GM21381 (cell line): ENCODE measurements around the gene DPH7.
"Not testable (repeated sequence)": the region's sequence is repeated elsewhere in the genome, so short reads cannot be mapped to it uniquely, and the experiment has no call there.

Experiments
- ATAC-seq: cut with Tn5 transposase; IDR thresholded peaks from one replicate; pipeline ENCODE4 v1.9.1; 2021; ENCODE audit warnings: mild to moderate bottlenecking, moderate library complexity; ENCODE audit not compliant: unreplicated experiment

The DPH7 gene

DNA sequence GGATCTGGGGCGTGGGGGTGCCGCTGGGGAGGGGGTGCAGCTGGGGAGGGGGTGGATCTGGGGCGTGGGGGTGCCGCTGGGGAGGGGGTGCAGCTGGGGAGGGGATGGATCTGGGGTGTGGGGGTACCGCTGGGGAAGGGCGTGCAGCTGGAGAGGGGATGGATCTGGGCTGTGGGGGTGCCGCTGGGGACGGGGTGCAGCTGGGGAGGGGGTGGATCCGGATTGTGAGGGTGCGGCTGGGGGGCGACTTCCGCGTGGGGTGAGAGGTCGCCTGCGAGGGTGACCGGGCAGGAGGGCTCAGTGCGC is 27.8 kb downstream of the DPH7 start:
- not testable (repeated sequence) for ATAC-seq

DNA sequence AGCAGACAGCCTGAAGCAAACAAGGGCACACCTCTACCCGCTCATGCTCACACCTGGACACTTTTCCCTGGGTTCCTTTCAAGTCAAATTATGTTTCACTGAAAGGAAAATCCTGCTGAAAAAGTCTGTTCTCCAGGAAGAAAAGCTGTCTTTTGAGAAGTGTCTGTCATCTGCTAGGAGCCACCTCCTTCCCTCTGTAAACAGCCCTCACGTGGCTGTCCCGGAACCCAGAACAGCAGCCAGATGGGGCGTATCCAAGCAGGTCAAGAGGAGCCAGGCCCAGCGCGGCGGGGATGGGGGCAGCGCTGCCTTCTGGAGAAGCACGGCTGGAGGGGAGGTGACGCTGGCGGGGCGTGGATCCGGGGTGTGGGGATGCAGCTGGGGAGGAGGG is 28.5 kb downstream of the DPH7 start, which contains the start of gene PNPLA7:
Gene PNPLA7 (minus strand): TSS at position 172 of the 391 bp plus-strand sequence. CDS start 205 bp downstream, outside the sequence.
- ATAC-seq: no peak

DNA sequence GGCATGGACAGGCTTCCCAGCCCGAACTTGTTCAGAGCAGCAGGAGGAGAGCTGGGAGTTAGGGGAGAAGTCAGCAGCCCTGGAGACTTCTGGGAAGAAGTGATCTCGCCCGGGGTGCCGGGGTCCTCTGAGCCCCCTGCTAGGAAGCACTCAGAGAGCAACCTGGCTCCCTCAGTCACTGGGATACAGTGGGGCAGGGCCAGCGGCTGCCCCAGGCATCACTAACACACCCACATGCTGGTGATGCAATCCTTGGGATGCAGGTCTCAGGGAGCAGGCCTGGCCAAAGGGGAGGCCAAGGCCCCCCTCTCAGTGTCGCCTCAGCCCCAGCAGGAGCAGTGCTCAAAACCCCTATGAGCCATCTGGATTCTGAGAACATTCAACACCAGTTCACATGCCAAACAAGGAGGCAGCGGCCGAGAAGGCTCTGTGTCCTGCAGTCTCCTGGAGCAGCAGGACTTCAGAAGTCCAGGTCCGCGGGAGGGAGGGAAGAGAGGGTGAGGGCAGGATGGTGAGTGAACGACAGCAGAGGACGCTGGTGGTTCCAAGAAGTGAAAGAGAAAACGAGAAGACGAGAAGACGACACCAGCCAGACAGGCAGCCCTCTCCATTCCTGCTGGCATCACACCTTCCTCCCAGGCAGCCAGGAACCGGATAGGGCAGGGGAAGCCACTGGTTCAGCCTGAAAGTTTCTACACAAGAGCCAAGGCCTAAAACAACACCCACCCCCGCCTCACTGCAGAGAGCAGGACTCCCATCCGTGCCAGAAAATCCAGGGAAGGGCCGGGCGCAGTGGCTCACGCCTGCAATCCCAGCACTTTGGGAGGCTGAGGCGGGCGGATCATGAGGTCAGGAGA is 30.8 kb downstream of the DPH7 start:
- no peak for ATAC-seq

DNA sequence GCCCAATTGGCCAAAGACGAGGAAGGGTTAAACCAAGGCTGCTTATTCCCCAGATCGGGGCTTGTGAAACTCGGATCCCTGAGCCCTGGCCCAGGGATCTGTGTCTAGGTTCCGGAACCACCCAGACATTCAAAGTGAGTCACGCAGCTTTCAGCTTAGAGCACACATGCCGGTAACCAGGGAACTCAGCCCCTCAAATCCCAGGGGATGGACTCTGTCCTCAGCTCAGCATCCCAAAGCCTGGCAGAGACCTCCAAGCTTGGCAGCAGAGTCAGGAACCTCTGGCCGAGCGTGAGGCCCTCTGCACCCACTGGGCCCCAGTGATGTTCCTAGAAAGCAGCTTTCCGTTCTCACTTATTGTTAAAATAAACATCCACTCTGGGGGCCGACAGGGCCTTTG is 33.6 kb downstream of the DPH7 start:
- no peak for ATAC-seq

DNA sequence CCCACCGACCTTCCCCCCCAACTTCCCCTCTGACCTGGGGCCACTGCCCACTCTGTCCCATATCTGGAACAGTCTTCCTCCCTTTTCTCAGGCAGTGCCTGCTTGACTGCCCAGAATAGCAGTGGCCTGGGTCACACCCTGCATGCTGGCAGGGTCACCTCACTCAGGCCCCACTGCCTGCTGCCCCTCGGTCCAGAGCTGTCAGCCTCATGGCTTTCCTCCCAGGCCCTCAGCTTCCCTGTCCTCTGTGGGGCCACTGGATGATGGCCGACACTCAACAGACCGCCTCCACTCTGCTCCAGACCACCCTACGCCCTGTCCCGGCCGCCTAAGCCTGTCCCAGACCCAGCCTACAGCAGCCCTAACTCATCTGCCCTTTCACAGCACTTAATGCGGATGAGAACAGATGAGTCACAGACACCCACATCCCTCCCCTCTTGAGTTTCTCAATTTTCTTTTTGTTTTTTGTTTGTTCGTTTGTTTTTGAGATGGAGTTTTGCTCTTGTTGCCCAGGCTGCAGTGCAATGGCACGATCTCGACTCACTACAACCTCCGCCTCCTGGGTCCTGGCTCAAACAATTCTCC is 34.5 kb downstream of the DPH7 start:
- ATAC-seq: no peak

DNA sequence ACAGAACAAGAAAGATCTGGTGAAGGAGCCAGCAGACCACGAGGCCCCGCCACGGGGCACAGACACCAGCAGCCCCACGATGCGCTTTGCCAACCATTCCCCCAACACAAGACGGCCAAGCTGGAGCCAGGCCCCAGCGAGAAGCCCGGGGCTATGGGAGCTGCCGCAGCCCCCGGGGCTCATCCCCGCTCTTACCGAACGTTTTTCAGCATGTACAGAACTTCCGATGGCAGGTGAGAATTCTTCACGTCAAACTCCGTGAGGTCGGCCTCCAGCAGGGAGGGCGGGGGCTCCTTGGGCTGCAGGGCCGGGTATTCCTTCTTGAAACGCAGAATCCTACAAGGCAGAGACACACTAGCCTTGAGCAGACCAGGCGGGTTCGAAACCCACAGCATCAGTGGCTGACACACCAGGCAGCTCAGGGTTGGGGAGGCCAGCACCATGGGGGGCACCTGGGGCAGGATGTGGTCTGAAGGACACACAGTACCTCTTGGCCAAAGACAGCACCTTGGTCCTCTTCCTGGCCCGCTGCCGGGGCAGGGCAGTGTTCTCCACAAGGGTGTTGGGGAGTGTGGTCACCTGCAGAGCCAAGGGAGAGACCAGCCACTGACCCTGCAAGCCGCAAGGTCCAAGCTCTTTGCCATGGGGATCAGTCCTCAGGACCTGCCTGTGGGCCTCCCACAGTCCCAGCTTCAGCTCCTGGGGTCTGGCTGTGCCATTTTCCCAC is 35.3 kb downstream of the DPH7 start:
- no peak for ATAC-seq

DNA sequence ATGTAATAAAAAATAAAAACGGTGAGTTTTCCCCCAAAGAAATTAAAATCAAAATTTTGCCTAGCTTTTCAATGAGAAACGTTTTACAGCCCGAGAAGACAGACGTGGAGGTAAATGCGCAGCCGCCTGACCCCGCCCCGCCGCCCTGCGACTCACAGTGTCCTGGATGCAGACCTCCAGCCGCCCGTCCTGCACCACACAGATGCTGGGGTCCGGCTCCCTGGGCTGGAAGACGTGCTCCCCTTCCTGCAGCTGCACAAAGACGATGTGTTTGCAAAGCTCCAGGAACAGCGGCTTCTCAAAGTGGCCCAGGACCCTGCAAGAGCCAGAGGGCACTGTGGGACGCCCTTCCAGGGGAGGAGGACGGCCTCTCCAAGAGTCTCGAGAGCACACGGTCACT is 36.2 kb downstream of the DPH7 start:
- no peak for ATAC-seq

DNA sequence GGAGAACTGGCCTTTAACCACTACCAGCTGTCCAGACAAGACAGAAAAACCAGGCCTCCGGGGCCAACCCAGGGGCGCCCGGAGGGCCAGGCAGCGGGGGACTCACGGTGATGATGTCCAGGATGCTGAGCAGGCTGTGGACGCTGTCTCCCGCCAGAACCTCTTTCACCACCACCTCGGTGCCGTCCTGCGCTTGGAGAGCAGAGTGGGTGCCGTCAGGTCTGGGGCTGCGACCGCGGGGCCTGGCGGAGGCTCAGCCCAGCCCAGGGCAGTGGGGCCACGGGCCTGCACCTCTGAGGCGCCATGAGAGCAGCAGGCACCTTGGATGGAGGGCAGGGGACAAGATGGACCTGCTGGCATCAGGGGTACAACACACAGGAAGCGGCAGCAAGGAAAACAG is 38.2 kb downstream of the DPH7 start:
- no peak for ATAC-seq

DNA sequence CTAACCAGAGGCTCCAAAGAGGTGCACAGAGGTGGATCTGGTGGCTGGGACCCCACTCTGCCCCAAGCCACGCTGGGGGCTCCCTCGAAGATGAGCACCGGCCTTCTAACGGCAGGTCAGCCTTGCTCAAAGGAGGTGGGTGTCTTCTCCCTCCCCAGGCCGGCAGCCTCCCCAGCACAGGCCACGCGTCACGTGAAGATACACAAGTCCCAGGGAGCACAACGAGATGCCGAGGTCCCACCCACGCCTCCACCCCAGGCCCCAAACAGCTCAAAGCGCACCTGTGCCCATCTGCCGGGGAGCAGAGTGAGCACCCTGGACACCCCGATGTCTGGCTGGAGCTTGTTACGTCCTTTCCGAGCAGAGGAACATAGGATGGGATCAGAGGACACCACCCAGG is 40.7 kb downstream of the DPH7 start:
- no peak for ATAC-seq

DNA sequence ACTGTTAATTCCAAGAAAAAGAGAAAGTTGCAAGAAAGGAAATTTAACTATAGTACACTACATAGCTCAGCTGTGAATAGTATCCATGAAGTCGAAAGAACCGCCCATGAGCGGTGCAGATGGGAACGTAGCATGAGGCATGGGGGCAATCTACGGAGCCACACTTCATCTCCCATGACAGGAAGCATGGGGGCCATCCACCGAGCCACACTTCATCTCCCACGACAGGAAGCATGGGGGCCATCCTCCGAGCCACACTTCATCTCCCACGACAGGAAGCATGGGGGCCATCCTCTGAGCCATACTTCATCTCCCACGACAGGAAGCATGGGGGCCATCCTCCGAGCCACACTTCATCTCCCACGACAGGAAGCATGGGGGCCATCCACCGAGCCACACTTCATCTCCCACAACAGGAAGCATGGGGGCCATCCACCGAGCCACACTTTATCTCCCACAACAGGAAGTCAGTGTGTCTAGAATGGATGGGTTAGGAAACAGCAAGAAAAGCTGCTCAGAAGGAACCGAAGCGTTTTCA is 42.1 kb downstream of the DPH7 start:
- not testable (repeated sequence) for ATAC-seq

DNA sequence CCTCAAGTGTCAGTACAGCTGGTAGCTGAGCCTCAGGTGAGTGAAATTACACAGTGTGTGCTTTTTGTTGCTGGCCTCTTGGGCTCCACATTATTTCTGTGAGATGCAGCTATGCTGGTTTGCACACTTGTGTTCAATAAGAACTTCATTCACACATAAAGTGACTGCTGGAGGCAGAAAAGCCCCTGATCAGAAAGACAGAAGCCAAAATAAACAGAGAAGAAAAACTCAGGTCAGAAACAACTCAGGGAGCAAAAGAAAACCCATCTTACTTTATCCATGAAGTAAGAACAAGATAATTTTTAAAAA is 43.7 kb downstream of the DPH7 start:
- ATAC-seq: no peak

DNA sequence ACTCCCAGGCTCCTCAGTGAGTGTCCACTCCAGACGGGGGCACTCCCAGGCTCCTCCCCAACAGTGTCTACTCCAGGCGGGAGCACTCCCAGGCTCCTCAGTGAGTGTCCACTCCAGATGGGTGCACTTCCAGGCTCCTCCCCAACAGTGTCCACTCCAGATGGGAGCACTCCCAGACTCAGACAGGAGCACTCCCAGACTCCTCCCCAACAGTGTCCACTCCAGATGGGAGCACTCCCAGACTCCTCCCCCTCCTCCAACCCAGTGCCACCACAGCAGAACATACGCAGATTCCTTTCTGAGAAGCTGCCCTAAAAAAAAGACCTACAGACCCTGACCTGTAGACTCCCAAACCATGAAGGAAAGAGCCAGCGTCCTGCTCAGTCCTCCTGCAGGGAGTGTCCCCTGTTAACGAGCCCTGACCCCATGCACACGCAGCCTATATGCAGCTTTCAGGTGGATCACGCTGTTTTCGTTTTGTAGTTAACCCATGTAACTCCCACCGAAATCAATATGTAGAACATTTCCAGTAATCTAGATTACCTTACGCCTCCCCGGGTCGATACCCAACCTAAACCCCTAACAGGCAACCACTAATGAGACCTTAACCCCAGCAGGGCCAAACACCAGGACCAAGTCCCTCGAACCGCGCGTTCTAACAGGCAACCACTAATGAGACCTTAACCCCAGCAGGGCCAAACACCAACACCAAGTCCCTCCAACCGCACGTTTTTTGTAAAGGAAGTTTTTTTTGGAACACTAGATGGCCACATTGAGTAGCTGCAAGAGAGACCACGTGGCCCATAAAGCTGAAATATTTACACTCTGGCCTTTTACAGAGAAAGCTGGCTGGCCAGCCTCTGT is 44.2 kb downstream of the DPH7 start:
- no peak for ATAC-seq

DNA sequence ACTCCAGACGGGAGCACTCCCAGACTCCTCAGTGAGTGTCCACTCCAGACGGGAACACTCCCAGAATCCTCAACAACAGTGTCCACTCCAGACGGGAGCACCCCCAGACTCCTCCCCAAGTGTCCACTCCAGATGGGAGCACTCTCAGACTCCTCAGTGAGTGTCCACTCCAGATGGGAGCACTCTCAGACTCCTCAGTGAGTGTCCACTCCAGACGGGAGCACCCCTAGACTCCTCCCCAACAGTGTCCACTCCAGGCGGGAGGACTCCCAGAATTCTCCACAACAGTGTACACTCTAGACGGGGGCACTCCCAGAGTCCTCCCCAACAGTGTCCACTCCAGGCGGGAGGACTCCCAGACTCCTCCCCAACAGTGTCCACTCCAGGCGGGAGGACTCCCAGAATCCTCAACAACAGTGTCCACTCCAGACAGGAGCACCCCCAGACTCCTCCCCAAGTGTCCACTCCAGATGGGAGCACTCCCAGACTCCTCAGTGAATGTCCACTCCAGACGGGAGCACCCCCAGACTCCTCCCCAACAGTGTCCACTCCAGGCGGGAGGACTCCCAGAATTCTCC is 45.7 kb downstream of the DPH7 start:
- not testable (repeated sequence) for ATAC-seq

DNA sequence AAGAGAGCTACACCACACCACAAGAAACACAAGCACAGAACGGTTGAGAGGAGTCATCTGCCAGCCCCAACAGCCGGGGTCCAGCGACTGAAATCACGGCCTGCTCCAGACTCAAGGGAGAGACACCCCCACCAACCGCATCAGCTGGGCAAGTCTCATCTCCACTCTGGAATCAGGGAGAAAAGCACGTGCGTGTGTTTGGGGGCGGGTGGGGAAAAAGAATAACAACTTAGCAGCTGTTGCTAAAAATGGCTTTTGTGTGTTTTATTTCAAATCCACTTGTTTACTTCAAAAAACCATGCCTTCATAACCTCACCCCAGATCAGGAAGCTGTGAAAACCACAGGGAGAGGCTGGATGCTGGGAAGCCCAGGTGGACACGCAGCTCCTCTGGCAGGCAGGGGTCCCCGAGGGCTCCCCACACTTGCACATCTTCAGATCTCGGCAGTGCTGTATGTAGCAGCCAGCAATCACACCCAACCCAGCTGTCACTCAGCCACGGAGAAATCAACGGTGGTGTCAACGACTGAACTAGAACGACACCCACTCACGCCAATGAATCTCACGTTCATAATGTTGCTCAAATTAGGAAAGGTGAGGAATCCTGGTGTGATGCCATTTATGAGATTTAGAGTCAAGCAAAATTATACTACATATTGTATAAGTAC is 47.5 kb downstream of the DPH7 start:
- ATAC-seq: no peak

DNA sequence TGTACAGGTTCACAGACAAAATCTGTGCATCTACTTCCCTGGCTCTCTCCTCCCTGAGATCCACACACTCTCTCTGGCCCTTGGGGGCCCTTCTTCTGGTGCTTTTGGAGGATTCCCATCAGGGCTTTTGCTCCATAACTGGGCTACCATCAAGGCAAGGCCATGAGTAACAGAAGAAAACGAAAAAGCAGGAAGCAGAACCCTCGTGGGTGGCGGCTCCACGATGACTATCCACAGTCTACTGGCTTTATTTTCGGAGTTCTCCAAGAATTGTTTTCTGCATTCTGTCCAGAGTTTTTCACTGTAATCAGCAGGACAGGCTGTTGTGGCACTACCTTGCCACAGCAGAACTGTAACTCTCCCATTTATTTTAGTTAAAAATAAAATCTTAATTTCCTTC is 48.4 kb downstream of the DPH7 start:
- ATAC-seq: no peak

DNA sequence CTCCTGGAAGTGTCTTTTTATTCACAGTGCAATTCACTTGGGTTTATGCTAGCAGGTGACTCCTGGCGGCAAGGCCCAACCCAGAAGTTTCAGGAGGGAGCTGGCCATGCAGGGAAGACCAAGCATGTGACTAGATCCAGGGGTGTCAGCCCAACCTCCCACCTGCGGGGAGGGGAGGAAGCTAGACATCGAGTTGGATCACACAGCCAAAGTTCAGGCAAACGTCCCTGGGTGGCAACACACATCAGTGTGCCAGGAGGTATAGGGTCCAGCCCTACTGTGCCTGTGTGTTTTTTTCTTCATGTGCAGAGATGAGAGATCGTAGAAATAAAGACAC is 53.8 kb downstream of the DPH7 start:
- ATAC-seq: no peak

DNA sequence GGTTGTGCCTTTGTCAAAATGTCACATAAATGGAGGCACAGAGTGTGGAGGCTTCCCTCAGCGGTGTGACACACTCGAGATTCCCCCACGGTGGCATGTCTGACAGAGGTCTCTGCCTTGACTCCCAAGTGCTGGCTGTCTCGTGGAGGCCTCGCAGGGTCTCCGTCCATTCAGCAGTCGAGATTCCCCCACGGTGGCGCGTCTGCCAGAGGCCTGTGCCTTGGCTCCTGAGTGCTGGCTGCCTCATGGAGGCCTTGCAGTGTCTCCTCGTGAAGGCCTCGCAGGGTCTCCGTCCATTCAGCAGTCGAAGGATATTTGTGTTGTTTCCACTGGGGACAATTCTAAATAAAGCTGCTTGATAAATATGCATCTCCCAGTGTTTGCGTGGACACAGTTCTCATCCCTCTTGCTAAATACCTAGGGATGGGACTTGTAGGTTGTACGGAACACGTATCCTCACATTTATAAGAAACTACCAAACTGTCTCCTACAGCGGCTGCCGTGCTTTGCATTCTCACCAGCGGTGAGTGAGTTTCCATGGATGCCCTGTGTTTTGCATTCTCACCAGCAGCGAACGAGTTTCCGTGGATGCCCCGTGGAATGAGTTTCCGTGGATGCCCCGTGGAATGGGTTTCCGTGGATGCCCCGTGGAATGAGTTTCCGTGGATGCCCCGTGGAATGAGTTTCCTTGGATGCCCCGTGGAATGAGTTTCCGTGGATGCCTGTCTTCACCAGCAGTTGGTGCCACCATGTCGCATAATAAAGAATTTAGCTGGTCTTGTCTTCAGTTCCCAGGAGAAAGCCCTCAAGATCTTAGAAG is 54.4 kb downstream of the DPH7 start:
- ATAC-seq: no peak

DNA sequence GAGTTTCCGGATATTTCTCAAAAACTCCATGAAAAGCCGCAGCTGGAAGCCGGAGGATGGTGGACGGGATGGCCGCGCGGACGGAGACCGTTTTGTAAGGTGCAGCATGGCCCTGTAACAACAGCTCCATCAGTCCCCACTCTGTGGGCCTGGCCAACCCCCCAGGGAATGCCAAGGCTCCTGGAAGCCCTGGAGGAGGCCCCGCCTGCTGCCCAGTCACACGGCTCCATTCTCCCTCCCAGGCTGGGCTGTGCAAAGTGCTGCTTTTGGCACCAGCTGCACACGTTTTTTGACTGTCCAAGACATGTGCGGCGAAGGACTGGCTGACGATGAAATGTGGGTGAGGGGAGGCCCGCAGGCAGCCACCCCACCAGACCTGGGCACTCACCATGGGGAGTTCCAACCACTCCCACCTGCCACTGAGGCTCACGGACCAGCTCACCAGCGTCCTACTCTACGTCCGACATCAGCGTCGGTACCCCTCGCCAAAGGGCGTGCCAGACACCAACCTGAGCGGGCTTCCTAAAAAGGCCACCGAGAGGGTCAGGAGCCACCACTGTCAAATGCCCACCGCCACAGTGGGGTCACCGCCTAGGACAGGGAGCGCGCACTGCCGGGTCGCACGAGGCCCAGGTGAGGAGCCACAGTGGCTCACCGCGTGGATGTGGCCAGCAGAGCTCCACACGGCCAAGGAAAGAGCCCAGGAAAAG is 55.8 kb downstream of the DPH7 start:
- no peak for ATAC-seq
